Nephron (organoid): ENCODE results near the gene AKAP9.
"Not testable (repeated sequence)": the region's sequence is repeated elsewhere in the genome, so short reads cannot be mapped to it uniquely, and the experiment has no call there.

ENCODE experiments used
- H3K27ac Mint-ChIP-seq, 3 experiments: 2 replicates each; pipeline ENCODE4 v1.8.0; 2020; ENCODE audit warnings: mixed read lengths in 3 of 3, mild to moderate bottlenecking in 2 of 3, moderate library complexity in 1 of 3
- H3K27me3 Mint-ChIP-seq: 2 replicates; pipeline ENCODE4 v1.8.0; 2021; ENCODE audit warnings: low read depth, mild to moderate bottlenecking, moderate library complexity, mixed read lengths
- H3K36me3 Mint-ChIP-seq: 2 replicates; pipeline ENCODE4 v1.8.0; 2020; ENCODE audit warnings: low read depth, mixed read lengths
- H3K4me1 Mint-ChIP-seq: 2 replicates; pipeline ENCODE4 v1.8.0; 2020; ENCODE audit warnings: mixed read lengths
- H3K4me3 Mint-ChIP-seq, 3 experiments: 2 replicates each; pipeline ENCODE4 v1.8.0; 2020; ENCODE audit warnings: mild to moderate bottlenecking in 3 of 3, mixed read lengths in 3 of 3, moderate library complexity in 2 of 3
- H3K9me3 Mint-ChIP-seq: 2 replicates; pipeline ENCODE4 v1.8.0; 2020; ENCODE audit warnings: mixed read lengths
- TF ChIP-seq, protein P1 (sequence below), 3 experiments: fragments of 200-600 bp; sonication (generic); IDR thresholded peaks; one replicate each; pipeline ENCODE4 v1.5.0; 2021; ENCODE audit warnings: antibody characterized with exemption in 3 of 3; ENCODE audit not compliant: unreplicated experiment in 3 of 3

AKAP9 gene

DNA sequence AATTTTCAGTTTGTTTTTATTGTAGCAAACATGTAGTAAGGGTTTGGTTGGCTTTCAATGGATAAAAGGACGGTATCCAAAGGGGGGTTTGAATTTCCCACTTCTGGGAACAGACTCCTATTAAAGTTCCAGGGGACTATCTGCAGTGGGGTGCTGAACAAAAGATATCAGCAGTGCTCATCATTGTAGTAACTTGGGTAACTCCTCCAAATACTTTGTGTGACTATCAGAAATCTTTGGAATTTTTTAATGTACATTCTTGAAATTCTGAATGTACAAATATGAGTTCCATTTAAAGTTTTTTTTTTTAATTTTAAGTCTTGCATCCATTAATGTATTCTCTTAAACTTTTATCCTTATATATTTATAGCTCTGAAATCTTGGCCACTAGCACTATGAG is 151.5 kb downstream of the AKAP9 start:
- Mint-ChIP-seq H3K27me3 (no peaks in the 10 kb centered on the region), H3K9me3 (peaks cover 15% of the 10 kb centered on the region), H3K36me3 (peaks cover 74% of the 10 kb centered on the region), H3K4me3 (no peak overlapping the region), H3K27ac (no peak overlapping the region), H3K4me1 (no peaks in the 10 kb centered on the region)
- TF ChIP-seq, protein P1, sequence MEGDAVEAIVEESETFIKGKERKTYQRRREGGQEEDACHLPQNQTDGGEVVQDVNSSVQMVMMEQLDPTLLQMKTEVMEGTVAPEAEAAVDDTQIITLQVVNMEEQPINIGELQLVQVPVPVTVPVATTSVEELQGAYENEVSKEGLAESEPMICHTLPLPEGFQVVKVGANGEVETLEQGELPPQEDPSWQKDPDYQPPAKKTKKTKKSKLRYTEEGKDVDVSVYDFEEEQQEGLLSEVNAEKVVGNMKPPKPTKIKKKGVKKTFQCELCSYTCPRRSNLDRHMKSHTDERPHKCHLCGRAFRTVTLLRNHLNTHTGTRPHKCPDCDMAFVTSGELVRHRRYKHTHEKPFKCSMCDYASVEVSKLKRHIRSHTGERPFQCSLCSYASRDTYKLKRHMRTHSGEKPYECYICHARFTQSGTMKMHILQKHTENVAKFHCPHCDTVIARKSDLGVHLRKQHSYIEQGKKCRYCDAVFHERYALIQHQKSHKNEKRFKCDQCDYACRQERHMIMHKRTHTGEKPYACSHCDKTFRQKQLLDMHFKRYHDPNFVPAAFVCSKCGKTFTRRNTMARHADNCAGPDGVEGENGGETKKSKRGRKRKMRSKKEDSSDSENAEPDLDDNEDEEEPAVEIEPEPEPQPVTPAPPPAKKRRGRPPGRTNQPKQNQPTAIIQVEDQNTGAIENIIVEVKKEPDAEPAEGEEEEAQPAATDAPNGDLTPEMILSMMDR (IDR thresholded peaks at IDR 0.05; ENCODE audit: unreplicated experiment in 3 of 3) = no peak

- H3K4me1 Mint-ChIP-seq = no peaks in the 10 kb centered on the region
- H3K4me3 Mint-ChIP-seq = no peak overlapping the region
- TF ChIP-seq, protein P1 (IDR thresholded peaks at IDR 0.05; ENCODE audit: unreplicated experiment in 3 of 3) = no peak
- peaks cover 67% of the 10 kb centered on the region for H3K36me3 Mint-ChIP-seq
- H3K9me3 Mint-ChIP-seq = no peaks in the 10 kb centered on the region
- no peak overlapping the region for H3K27ac Mint-ChIP-seq
- H3K27me3 Mint-ChIP-seq = no peaks in the 10 kb centered on the region
Observed at GRCh38 chr7:92095380-92095779, 154.7 kb downstream of the AKAP9 start.

DNA sequence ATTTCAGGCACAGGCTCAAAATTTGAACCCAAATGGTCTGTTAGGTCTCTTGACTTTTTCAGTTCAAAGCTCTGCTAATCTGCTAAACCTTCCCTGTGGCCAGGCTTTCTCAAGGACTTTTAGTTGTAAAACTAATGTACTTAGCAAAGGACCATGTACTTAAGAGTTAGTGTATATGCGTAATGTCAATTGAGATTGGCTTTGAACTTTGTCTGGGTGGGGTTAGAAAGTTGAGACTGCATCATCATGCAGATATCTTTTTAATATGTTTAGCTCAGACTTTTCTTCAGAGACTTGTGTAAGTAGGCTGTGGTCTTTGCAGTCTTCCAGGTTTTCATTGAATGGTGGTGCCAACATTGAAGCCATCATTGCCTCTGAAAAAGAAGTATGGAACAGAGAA is 159.9 kb downstream of the AKAP9 start:
- Mint-ChIP-seq H3K9me3 (no peaks in the 10 kb centered on the region), H3K4me1 (no peaks in the 10 kb centered on the region), H3K27ac (no peak overlapping the region), H3K4me3 (no peak overlapping the region), H3K36me3 (peaks cover 70% of the 10 kb centered on the region), H3K27me3 (no peaks in the 10 kb centered on the region)
- TF ChIP-seq, protein P1 (IDR thresholded peaks at IDR 0.05; ENCODE audit: unreplicated experiment in 3 of 3) = no peak

DNA sequence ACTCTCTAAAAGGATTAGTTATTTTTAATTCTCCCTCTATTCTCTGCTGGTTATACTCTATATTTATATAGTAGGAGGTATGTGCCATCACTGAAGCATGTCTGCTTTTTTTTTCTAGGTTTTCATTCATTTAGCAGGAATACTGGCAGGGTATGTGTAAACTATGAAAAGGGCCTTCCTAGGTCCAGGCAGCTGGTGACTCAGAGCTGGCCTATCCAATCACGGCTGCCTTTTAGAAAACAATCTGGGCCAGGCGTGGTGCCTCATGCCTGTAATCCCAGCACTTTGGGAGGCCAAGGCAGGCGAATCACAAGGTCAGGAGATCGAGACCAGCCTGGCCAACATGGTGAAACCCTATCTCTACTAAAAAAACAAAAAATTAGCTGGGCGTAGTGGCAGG is 162.2 kb downstream of the AKAP9 start:
- not testable (repeated sequence) for H3K27ac Mint-ChIP-seq, H3K27me3 Mint-ChIP-seq, H3K4me1 Mint-ChIP-seq, H3K9me3 Mint-ChIP-seq, H3K4me3 Mint-ChIP-seq
- H3K36me3 Mint-ChIP-seq = peaks cover 69% of the 10 kb centered on the region

GRCh38 chr7:92108821-92109220 is 168.2 kb downstream of the AKAP9 start:
- no peaks in the 10 kb centered on the region for H3K9me3 Mint-ChIP-seq
- H3K4me1 Mint-ChIP-seq = no peaks in the 10 kb centered on the region
- TF ChIP-seq, protein P1 (IDR thresholded peaks at IDR 0.05; ENCODE audit: unreplicated experiment in 3 of 3) = no peak
- H3K27me3 Mint-ChIP-seq = no peaks in the 10 kb centered on the region
- no peak overlapping the region for H3K4me3 Mint-ChIP-seq
- H3K27ac Mint-ChIP-seq = peak overlapping the region in 2 of 3 experiments; percentile 40 to 60
- H3K36me3 Mint-ChIP-seq = peaks cover 72% of the 10 kb centered on the region

DNA sequence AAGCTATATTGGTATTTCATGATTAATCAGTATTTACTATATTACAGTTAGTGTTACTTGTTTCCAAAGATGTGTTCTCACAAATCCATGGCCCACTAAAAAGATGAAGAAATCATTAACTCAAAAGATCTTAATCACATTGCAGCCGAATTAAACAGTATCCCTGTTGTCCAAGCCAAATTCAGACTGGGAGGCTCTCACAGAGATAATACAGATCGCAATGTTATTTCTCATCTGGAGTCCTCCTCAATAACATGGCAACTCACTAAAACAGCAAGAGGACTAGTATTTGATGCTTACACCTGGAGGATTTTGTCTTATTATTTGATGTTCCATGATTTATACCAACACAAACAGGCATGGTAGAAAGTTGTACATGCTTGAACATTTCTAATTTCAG is 170.2 kb downstream of the AKAP9 start:
- no peaks in the 10 kb centered on the region for H3K27me3 Mint-ChIP-seq
- peak overlapping the region in 2 of 3 experiments; percentile 4 to 40 for H3K27ac Mint-ChIP-seq
- H3K4me3 Mint-ChIP-seq = no peak overlapping the region
- peaks cover 78% of the 10 kb centered on the region for H3K36me3 Mint-ChIP-seq
- H3K4me1 Mint-ChIP-seq = no peaks in the 10 kb centered on the region
- TF ChIP-seq, protein P1 (IDR thresholded peaks at IDR 0.05; ENCODE audit: unreplicated experiment in 3 of 3) = no peak
- H3K9me3 Mint-ChIP-seq = no peaks in the 10 kb centered on the region
